ENCODE results near the gene SLC26A2. TPM values are rescaled to one million over a fixed set of nuclear protein-coding genes. Genes with fewer than 3 reads are reported as not detected.
"Not testable (repeated sequence)": the region's sequence is repeated elsewhere in the genome, so short reads cannot be mapped to it uniquely, and the experiment has no call there.

Gene SLC26A2
- total RNA-seq, 2 experiments from 2014 or later, result 2.1 to 2.8 TPM

- POLR2A ChIA-PET, result interaction anchor here (0.6 to 1.3 kb wide), 2 partner anchors 10 to 61 kb away, joined by 3 read pairs; no protein-coding TSS in a partner anchor
- no peak overlapping the region for H3K27ac ChIP-seq (ENCODE audit: low read depth, low read length, poor library complexity, severe bottlenecking)
- H3K36me3 ChIP-seq (ENCODE audit: insufficient read depth, low read length), result peaks cover 92% of the 10 kb centered on the region
- no peak overlapping the region for H2AFZ ChIP-seq (ENCODE audit: low read length)
- no peak for DNase-seq (ENCODE audit: low spot score)
- H4K20me1 ChIP-seq (ENCODE audit: insufficient read depth, low read length), result no peaks in the 10 kb centered on the region
- no TSS peak for BruUV-seq (replicated peaks)
- H3K4me2 ChIP-seq (ENCODE audit: low read length), result no peak overlapping the region
- intact Hi-C loops (cut with micrococcal nuclease; ENCODE audit: unreplicated experiment), result no loop called here
- TF ChIP-seq EZH2phosphoT487 (IDR thresholded peaks at IDR 0.05; ENCODE audit: borderline replicate concordance, low read depth, low read length) (no peak), CTCF (conservative IDR thresholded peaks at IDR 0.05; ENCODE audit: low read length) (no peak)
- H3K4me1 ChIP-seq (ENCODE audit: insufficient read depth, low read length, poor library complexity, severe bottlenecking), result no peaks in the 10 kb centered on the region
- no peak overlapping the region for H3K4me3 ChIP-seq (ENCODE audit: low read depth, low read length, poor library complexity, severe bottlenecking)
- CTCF ChIA-PET (ENCODE audit: unreplicated experiment), result interaction anchor here (0.5 kb wide), 1 partner anchor 1178 kb away, joined by 3 read pairs; no protein-coding TSS in a partner anchor
- no peaks in the 10 kb centered on the region for H3K9me2 ChIP-seq (ENCODE audit: insufficient read depth, low read length)
- no peaks in the 10 kb centered on the region for H3K79me2 ChIP-seq (ENCODE audit: insufficient read depth, low read depth, low read length)
- no peaks in the 10 kb centered on the region for H3K9me3 ChIP-seq (ENCODE audit: low read length)
Observed at GRCh38 chr5:150026682-150027172, 66.2 kb downstream of the SLC26A2 start.

GRCh38 chr5:150028047-150028446, 67.5 kb downstream of the SLC26A2 start:
- H3K36me3 ChIP-seq (ENCODE audit: insufficient read depth, low read length), result peaks cover 92% of the 10 kb centered on the region
- H4K20me1 ChIP-seq (ENCODE audit: insufficient read depth, low read length); H2AFZ ChIP-seq (ENCODE audit: low read length); H3K27ac ChIP-seq (ENCODE audit: low read depth, low read length, poor library complexity, severe bottlenecking); intact Hi-C loops (cut with micrococcal nuclease; ENCODE audit: unreplicated experiment); H3K9me2 ChIP-seq (ENCODE audit: insufficient read depth, low read length); H3K4me2 ChIP-seq (ENCODE audit: low read length); BruUV-seq (replicated peaks); DNase-seq (ENCODE audit: low spot score); H3K9me3 ChIP-seq (ENCODE audit: low read length); H3K4me3 ChIP-seq (ENCODE audit: low read depth, low read length, poor library complexity, severe bottlenecking); H3K79me2 ChIP-seq (ENCODE audit: insufficient read depth, low read depth, low read length); H3K4me1 ChIP-seq (ENCODE audit: insufficient read depth, low read length, poor library complexity, severe bottlenecking); CTCF ChIA-PET (ENCODE audit: unreplicated experiment): not testable (repeated sequence)
- POLR2A ChIA-PET, result interaction anchor here (0.6 kb wide), 1 partner anchor 9 kb away, joined by 3 read pairs; no protein-coding TSS in a partner anchor

- BruUV-seq (replicated peaks), result no TSS peak
- Histone ChIP-seq H3K27ac (ENCODE audit: low read depth, low read length, poor library complexity, severe bottlenecking) (no peak overlapping the region), H3K9me2 (ENCODE audit: insufficient read depth, low read length) (no peaks in the 10 kb centered on the region), H3K4me1 (ENCODE audit: insufficient read depth, low read length, poor library complexity, severe bottlenecking) (peaks cover 18% of the 10 kb centered on the region), H3K4me2 (ENCODE audit: low read length) (no peak overlapping the region), H3K79me2 (ENCODE audit: insufficient read depth, low read depth, low read length) (no peaks in the 10 kb centered on the region), H3K9me3 (ENCODE audit: low read length) (no peaks in the 10 kb centered on the region), H4K20me1 (ENCODE audit: insufficient read depth, low read length) (no peaks in the 10 kb centered on the region; the same call in 1 of the 2 replicates), H3K4me3 (ENCODE audit: low read depth, low read length, poor library complexity, severe bottlenecking) (no peak overlapping the region), H3K36me3 (ENCODE audit: insufficient read depth, low read length) (peaks cover 96% of the 10 kb centered on the region), H2AFZ (ENCODE audit: low read length) (no peak overlapping the region)
- intact Hi-C loops (cut with micrococcal nuclease; ENCODE audit: unreplicated experiment), result no loop called here
- POLR2A ChIA-PET, result no interaction called here
- CTCF ChIA-PET (ENCODE audit: unreplicated experiment), result no interaction called here
- TF ChIP-seq EZH2phosphoT487 (IDR thresholded peaks at IDR 0.05; ENCODE audit: borderline replicate concordance, low read depth, low read length), result no peak
- no peak for TF ChIP-seq CTCF (conservative IDR thresholded peaks at IDR 0.05; ENCODE audit: low read length)
- DNase-seq (ENCODE audit: low spot score), result no peak
Observed at GRCh38 chr5:150033334-150033733, 72.8 kb downstream of the SLC26A2 start.
